OCI-LY7 (cell line): ENCODE data around the gene CSNK1E. TPM values are rescaled to one million over a fixed set of nuclear protein-coding genes. Genes with fewer than 3 reads are reported as not detected.

ENCODE experiments used
- BruUV-seq: library from RNA; stranded (reverse); fragments of 400-500 nt; replicated peaks from 2 replicates; lab custom pipeline; 2021; lab: Mats Ljungman, UMichigan
- CTCF ChIA-PET: fragments of 300-600 bp; sonication (Branson Sonifier 250); formaldehyde crosslinking; loops from one replicate; lab custom pipeline; 2022; ENCODE audit warnings: antibody characterized with exemption; ENCODE audit not compliant: unreplicated experiment; lab: Charles Lee
- POLR2A ChIA-PET: fragments of 300-600 bp; sonication (Branson Sonifier 250); formaldehyde crosslinking; loops from one replicate; lab custom pipeline; 2022; ENCODE audit warnings: antibody characterized with exemption; lab: Charles Lee
- DNase-seq: peaks from one replicate; pipeline ENCODE4 v3.0.0-alpha.2; 2015; ENCODE audit warnings: low spot score
- H2AFZ ChIP-seq: fragments of 200-600 bp; sonication (generic), shearing (Covaris generic); 2 replicates; pipeline ENCODE4 v1.6.1; 2014; ENCODE audit warnings: mild to moderate bottlenecking, antibody characterized with exemption, low read length, moderate library complexity
- H3K27ac ChIP-seq: fragments of 200-600 bp; sonication (generic); 2 replicates; pipeline ENCODE4 v1.5.1; 2014; ENCODE audit warnings: mixed run types, low read depth, mild to moderate bottlenecking, moderate library complexity, low read length, inconsistent platforms; ENCODE audit not compliant: poor library complexity, severe bottlenecking
- H3K36me3 ChIP-seq: fragments of 200-600 bp; sonication (generic); 2 replicates; pipeline ENCODE4 v1.6.1; 2014; ENCODE audit warnings: mild to moderate bottlenecking, antibody characterized with exemption, low read length, moderate library complexity, mixed read lengths; ENCODE audit not compliant: insufficient read depth
- H3K4me1 ChIP-seq: fragments of 200-600 bp; sonication (generic); 2 replicates; pipeline ENCODE4 v1.5.1; 2014; ENCODE audit warnings: mild to moderate bottlenecking, low read length; ENCODE audit not compliant: insufficient read depth, poor library complexity, severe bottlenecking
- H3K4me2 ChIP-seq: fragments of 200-600 bp; sonication (generic); 2 replicates; pipeline ENCODE4 v1.6.1; 2014; ENCODE audit warnings: mild to moderate bottlenecking, low read length
- H3K4me3 ChIP-seq: fragments of 200-600 bp; sonication (generic); 2 replicates; pipeline ENCODE4 v1.5.1; 2014; ENCODE audit warnings: mild to moderate bottlenecking, low read depth, low read length; ENCODE audit not compliant: poor library complexity, severe bottlenecking
- H3K79me2 ChIP-seq: fragments of 200-600 bp; sonication (generic); 2 replicates; pipeline ENCODE4 v1.6.1; 2016; ENCODE audit warnings: low read depth, mild to moderate bottlenecking, low read length, moderate library complexity, mixed read lengths; ENCODE audit not compliant: insufficient read depth
- H3K9me2 ChIP-seq: fragments of 200-600 bp; sonication (generic); 2 replicates; pipeline ENCODE4 v1.6.1; 2016; ENCODE audit warnings: mild to moderate bottlenecking, low read length, mixed read lengths; ENCODE audit not compliant: insufficient read depth
- H3K9me3 ChIP-seq: fragments of 200-600 bp; sonication (generic); 2 replicates; pipeline ENCODE4 v1.6.1; 2014; ENCODE audit warnings: mild to moderate bottlenecking, mixed run types, low read length, mixed read lengths
- H4K20me1 ChIP-seq: fragments of 200-600 bp; sonication (generic); 2 replicates; pipeline ENCODE4 v1.6.1; 2014; ENCODE audit warnings: mild to moderate bottlenecking, antibody characterized with exemption, low read length, moderate library complexity, mixed read lengths; ENCODE audit not compliant: insufficient read depth
- EZH2phosphoT487 ChIP-seq: fragments of 200-600 bp; sonication (generic); IDR thresholded peaks from 2 replicates; pipeline ENCODE4 v1.6.1; 2018; ENCODE audit warnings: low read depth, borderline replicate concordance, mild to moderate bottlenecking, mixed run types, antibody characterized with exemption, low read length, moderate library complexity, mixed read lengths
- intact Hi-C: fragments of 100-400 bp; cut with micrococcal nuclease; formaldehyde crosslinking; loops from one replicate; pipeline ENCODE4 v1.10.0; 2022; ENCODE audit not compliant: unreplicated experiment
- total RNA-seq, 2 experiments: library from RNA; depleted of rRNA in 1 of 2; stranded (reverse); fragments of >200 nt in 1 of 2; shearing (Covaris generic) in 1 of 2; gene quantifications; 2 replicates each; pipeline ENCODE4 v1.2.3, GENCODE V29; 2014 to 2022
- TF ChIP-seq, protein P1 (sequence below): fragments of 200-600 bp; sonication (generic); conservative IDR thresholded peaks from 2 replicates; pipeline ENCODE4 v1.5.1; 2014; ENCODE audit warnings: mild to moderate bottlenecking, antibody characterized with exemption, low read length, moderate library complexity, mixed read lengths

CSNK1E gene
- total RNA-seq, 2 experiments from 2014 or later: 182 to 203 TPM

DNA sequence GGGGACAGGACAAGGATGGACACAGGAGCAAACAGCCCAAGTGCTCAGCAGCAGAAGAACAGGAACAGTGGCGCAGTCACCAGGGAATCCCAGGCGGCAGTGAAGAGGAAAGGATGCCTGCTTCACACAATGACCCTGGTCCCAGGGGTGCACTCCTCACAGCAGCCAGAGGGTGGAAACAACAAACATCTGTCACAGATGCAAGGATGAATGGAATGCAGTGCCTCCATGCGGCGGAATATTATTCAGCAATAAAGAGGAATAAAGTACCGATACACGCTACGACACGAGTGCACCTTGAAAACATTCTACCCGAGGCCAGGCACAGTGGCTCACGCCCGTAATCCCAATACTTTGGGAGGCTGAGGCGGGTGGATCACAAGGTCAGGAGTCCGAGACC, 12.7 kb downstream of the CSNK1E start:
- H3K79me2 ChIP-seq: peaks cover 60% of the 10 kb centered on the region
- intact Hi-C loops: no loop called here
- H3K4me3 ChIP-seq: no peak overlapping the region
- no peak overlapping the region for H3K4me2 ChIP-seq
- H3K4me1 ChIP-seq: peaks cover 37% of the 10 kb centered on the region
- H3K9me2 ChIP-seq: no peaks in the 10 kb centered on the region
- no peak overlapping the region for H3K27ac ChIP-seq
- BruUV-seq: no TSS peak
- no peaks in the 10 kb centered on the region for H3K9me3 ChIP-seq
- DNase-seq: no peak
- CTCF ChIA-PET: no interaction called here
- no peak for TF ChIP-seq EZH2phosphoT487
- TF ChIP-seq, protein P1, sequence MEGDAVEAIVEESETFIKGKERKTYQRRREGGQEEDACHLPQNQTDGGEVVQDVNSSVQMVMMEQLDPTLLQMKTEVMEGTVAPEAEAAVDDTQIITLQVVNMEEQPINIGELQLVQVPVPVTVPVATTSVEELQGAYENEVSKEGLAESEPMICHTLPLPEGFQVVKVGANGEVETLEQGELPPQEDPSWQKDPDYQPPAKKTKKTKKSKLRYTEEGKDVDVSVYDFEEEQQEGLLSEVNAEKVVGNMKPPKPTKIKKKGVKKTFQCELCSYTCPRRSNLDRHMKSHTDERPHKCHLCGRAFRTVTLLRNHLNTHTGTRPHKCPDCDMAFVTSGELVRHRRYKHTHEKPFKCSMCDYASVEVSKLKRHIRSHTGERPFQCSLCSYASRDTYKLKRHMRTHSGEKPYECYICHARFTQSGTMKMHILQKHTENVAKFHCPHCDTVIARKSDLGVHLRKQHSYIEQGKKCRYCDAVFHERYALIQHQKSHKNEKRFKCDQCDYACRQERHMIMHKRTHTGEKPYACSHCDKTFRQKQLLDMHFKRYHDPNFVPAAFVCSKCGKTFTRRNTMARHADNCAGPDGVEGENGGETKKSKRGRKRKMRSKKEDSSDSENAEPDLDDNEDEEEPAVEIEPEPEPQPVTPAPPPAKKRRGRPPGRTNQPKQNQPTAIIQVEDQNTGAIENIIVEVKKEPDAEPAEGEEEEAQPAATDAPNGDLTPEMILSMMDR: no peak
- peaks cover 77% of the 10 kb centered on the region for H3K36me3 ChIP-seq
- peaks cover 11% of the 10 kb centered on the region; the same call in 1 of the 2 replicates for H4K20me1 ChIP-seq
- POLR2A ChIA-PET: no interaction called here
- H2AFZ ChIP-seq: no peak overlapping the region

DNA sequence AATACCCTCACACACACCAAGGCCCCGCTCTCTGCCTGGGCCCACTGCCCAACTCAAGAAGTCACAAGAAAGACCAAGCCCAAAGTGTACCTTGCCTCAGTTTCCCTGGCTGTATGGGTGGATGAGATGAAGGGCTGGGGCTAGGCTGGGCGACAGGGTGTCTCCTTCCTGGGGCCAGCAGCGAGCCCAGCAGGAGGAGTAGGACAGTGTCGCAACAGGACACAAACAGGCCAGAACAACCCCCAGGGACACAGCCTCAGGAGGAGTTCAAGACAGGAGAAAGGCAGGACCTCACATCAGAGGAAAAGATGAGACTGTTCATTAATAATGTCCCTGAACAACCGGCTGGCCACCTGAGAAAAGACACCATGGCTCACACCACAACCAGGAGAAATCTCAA, 13.3 kb downstream of the CSNK1E start:
- peaks cover 57% of the 10 kb centered on the region for H3K79me2 ChIP-seq
- no TSS peak for BruUV-seq
- no peaks in the 10 kb centered on the region for H3K9me2 ChIP-seq
- peaks cover 79% of the 10 kb centered on the region for H3K36me3 ChIP-seq
- intact Hi-C loops: no loop called here
- peaks cover 11% of the 10 kb centered on the region; the same call in 1 of the 2 replicates for H4K20me1 ChIP-seq
- H3K4me2 ChIP-seq: no peak overlapping the region
- TF ChIP-seq, protein P1: no peak
- no peak for TF ChIP-seq EZH2phosphoT487
- H3K4me1 ChIP-seq: peaks cover 37% of the 10 kb centered on the region
- no peak for DNase-seq
- POLR2A ChIA-PET: no interaction called here
- CTCF ChIA-PET: no interaction called here
- no peak overlapping the region for H3K27ac ChIP-seq
- no peak overlapping the region for H2AFZ ChIP-seq
- H3K9me3 ChIP-seq: no peaks in the 10 kb centered on the region
- H3K4me3 ChIP-seq: no peak overlapping the region

DNA sequence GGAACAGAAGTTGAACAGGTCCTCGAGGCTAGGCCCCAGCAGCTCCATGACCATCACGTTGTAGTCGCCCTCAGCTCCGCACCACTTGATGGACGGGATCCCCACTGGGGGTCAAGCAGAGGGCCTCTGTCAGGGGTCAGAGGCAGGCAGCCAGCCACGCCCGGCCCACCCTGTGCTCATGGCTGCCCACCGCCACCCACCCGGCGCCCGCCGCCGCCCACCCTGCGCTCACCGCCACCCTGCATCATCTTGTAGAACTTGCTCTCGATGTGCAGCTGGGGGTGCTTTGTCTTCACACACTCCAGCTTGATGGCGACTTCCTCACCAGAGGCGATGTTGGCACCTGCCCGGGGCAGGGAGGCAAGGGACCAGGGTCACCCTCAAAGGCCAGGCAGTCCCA, 14.3 kb downstream of the CSNK1E start:
- Histone ChIP-seq H3K79me2 (peaks cover 47% of the 10 kb centered on the region), H3K4me3 (no peak overlapping the region), H3K9me2 (no peaks in the 10 kb centered on the region), H3K36me3 (peaks cover 78% of the 10 kb centered on the region), H2AFZ (no peak overlapping the region), H3K4me2 (no peak overlapping the region), H4K20me1 (peaks cover 11% of the 10 kb centered on the region; the same call in 1 of the 2 replicates), H3K27ac (no peak overlapping the region), H3K9me3 (no peaks in the 10 kb centered on the region), H3K4me1 (peaks cover 32% of the 10 kb centered on the region)
- ChIA-PET CTCF (no interaction called here), POLR2A (no interaction called here)
- no peak for TF ChIP-seq EZH2phosphoT487
- TF ChIP-seq, protein P1: no peak
- intact Hi-C loops: no loop called here
- BruUV-seq: no TSS peak
- no peak for DNase-seq
